ENCODE data around the gene SMKR1.
"Not testable (repeated sequence)": the region's sequence is repeated elsewhere in the genome, so short reads cannot be mapped to it uniquely, and the experiment has no call there.

SMKR1 gene

GRCh38 chr7:129501760-129502707 lies at the start of gene SMKR1:
SMKR1 (plus strand) TSS chr7:129502531; CDS start chr7:129502825, 294 bp downstream.
- DNase-seq = peak; percentile 76

GRCh38 chr7:129452589-129453231 lies 49.6 kb upstream of the SMKR1 start:
- no peak for DNase-seq

DNA sequence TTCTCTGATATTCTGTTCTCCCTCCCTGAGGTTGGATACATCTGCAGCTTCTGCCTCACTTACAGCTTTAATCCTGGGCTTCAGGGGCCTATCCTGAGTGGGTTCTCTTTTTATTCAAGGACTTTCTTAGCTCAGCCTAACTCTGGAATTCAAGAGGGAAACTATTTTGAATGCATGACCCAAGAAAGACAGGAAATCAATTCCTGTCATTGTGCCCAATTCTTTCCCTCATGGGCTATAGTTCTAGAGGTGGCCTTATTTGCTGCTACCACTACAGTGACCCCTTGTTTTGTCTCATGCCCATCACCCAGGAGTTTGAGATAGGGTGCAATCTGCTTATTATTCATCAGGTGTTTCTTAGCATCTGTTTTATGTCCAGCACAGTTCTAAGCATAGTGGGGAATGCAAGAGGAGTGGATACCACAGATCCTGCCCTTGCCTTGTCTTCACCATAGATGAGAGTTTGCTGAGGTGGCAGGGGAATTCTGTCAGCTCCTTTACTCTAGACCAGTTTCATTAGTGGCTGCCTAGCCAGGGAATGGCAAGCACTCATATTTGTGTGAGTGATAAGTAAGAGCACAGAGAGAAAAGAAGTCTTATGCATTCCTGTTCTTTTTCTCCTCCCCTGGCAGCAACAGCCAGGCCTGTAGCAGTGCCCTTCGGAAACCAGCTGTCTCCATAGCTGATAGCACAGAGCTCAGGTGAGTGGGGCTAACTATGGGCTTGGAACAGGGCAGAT lies 48.7 kb upstream of the SMKR1 start:
- no peak for DNase-seq

DNA sequence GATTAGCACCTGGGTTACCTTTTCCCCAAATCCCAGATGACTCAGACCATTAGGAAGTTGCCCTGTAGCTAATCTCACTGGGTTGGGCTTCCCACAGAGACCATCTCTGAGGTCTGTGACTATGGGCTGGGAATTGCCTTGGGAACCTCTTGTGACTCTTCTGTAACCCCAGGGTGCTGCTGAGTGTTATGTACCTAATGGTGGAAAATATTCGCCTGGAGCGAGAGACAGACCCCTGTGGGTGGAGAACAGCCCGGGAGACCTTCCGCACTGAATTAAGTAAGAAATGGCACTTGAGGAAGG lies 48.1 kb upstream of the SMKR1 start:
- no peak for DNase-seq

DNA sequence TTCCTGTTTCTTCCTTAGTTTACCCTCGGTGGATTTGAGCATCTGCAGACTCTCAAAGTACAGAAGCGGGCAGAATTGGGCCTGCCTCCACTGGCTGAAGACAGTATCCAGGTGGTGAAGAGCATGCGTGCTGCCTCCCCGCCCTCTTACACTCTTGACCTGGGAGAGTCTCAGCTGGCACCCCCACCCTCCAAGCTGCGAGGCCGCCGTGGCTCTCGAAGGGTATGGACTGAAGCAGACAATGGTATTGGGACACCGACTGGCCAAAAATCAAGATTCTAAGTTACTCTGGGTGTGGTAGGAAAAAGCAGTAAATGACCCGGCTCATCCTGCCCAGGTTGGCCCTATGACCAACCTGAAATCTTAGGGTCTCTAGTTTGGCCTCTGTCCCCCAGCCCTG lies 45.9 kb upstream of the SMKR1 start:
- no peak for DNase-seq

DNA sequence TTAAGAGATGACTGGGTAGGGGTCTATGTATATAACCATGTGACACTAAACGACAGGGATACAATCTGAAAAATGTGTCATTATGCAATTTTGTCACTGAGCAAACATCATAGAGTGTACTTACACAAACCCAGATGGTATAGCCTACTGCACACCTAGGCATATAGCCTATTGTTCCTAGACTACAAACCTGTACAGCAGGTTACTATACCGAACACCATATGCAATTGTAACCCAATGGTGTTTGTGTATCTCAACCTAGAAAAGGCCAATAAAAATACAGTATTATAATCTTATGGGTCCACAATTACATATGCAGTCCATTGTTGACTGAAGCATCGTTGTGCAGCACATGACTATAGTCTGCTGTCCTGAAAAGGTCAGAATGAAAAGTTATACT lies 45.2 kb upstream of the SMKR1 start:
- no peak for DNase-seq

GRCh38 chr7:129458171-129458570 lies 44.2 kb upstream of the SMKR1 start:
- DNase-seq = no peak

GRCh38 chr7:129461809-129462208 lies 40.5 kb upstream of the SMKR1 start:
- DNase-seq = no peak

- peak; percentile 48 for DNase-seq
These were observed 39.9 kb upstream of the SMKR1 start for GRCh38 chr7:129462420-129462819.

DNA sequence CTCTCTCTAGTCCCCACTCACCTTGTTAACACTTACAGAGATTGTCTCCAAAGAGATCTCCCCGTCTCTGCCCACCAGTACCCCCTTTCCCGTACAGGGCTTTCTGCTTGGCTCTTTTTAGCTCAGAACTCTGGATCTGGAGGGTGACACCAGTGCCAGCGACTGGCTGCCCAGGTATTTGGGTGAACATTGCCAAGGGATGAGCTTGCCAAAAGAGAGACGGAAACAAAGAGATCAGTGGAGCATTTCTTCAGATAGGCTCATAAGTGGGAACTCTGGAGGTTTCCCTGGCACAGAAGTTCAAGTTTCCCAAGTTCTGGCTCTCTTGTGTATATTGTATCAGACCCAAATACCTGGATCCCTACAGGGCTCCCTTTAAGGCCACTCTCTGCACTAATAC lies 38.1 kb upstream of the SMKR1 start:
- no peak for DNase-seq

DNA sequence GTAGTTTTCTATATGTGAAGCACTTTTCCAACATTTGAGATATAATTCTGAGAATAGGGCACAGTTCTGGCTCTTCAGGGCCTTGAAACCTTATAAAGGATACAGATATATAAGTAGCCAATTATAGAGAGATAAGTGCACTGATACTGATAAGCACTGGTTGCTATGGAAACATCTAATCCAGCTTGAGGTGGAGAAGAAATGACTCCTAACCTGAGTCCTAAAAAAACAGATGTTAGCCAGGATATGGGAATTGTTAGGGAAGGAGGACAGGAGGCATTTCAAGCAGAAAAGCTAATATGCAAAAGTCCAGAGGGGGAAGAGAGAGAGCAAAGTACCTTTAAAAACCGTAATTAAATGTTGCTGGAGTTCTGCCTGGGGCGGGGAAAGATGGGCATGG lies 37.3 kb upstream of the SMKR1 start:
- no peak for DNase-seq

- no peak for DNase-seq
These were observed 35.5 kb upstream of the SMKR1 start for GRCh38 chr7:129466796-129467195.

GRCh38 chr7:129468087-129468486 lies 34.2 kb upstream of the SMKR1 start:
- DNase-seq = no peak

DNA sequence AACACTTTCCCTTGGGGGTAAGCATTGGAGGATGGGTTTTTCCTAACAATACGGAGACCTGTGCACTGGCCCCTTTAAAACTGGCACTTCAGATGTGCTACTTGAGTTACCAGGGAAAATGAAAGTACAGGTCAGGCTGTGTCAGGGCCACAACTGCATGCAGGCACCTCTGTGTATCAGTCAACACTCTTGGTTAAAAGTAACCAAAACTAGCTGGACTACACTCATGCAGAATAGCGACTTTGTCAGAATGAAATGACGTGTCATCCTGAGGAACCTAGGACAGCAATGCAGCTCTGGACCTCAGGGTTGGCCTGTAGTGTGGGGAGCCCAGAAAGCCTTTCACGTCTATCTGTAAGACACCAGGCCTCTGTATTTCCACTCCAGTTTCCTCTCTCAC lies 33.8 kb upstream of the SMKR1 start:
- no peak for DNase-seq

DNA sequence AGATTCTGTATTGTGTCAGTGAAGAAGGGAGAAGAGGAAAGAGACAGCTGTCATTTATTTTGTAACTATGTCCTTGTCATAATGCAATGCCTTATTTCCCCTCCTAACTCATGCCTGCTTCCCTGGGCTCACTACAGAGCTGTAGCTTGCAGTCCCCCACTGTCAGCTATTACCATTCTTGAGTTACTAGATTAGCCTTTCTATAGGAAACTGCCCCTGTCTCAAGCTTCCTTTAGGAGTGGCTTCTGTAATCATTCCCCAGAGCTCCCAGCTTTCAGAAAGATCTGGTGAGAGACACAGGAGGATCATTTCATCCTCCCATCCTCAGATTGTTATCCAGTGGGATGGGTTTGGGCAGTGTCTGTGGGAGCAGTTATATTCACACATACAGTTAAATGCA lies 32.4 kb upstream of the SMKR1 start:
- DNase-seq = no peak

DNA sequence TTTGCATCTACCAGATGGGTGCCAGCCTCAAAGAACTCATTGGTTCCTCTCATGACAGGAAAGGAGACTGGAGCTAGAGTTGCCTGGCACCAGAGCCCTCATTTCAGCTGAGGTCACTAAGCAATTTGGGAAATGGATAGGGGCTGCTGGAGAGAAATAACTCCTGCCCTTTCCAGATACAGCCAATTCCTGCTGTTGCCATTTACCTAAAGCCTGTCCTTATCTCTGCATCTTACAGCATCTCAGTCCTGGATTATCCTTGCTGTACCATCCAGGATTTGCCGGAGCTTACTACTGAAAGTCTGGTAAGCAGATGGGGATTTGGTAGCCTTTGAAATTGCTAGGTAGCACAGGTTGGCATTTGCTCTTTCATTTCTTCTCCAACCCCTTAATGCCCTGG lies 31.9 kb upstream of the SMKR1 start:
- DNase-seq = no peak

- DNase-seq = no peak
These were observed 30.9 kb upstream of the SMKR1 start for GRCh38 chr7:129471402-129471827.

DNA sequence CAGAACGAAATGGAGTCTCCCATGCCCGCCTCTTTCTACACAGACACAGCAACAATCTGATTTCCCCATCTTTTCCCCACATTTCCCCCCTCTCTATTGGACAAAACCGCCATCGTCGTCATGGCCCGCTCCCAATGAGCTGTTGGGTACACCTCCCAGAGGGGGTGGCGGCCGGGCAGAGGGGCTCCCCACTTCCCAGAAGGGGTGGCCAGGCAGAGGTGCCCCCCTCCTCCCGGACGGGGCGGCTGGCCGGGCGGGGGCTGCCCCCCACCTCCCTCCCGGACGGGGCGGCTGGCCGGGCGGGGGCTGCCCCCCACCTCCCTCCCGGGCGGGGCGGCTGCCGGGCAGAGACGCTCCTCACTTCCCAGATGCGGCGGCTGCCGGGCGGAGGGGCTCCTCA lies 26.4 kb upstream of the SMKR1 start:
- DNase-seq = not testable (repeated sequence)

GRCh38 chr7:129476398-129476797 lies 25.9 kb upstream of the SMKR1 start:
- not testable (repeated sequence) for DNase-seq

GRCh38 chr7:129479831-129480230 lies 22.5 kb upstream of the SMKR1 start:
- DNase-seq = no peak

- DNase-seq = no peak
These were observed 21.5 kb upstream of the SMKR1 start for GRCh38 chr7:129480674-129481363.

- DNase-seq = not testable (repeated sequence)
These were observed 21.0 kb upstream of the SMKR1 start for GRCh38 chr7:129481376-129481775.

DNA sequence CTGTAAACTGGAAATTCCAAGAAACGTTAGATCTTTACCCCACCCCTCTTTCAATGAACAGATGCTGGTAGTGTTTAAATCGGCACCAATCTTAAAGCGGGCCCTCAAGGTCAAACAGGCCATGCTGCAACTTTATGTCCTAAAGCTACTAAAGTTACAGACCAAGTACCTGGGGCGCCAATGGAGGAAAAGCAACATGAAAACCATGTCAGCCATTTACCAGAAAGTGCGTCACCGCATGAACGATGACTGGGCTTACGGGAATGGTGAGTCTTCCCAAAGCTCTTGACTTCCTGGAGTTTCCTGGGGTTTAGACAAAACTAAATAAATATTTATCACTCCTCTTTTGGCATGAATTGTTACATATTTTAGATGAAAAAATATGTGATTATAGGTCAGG lies 19.6 kb upstream of the SMKR1 start:
- no peak for DNase-seq
